Keratinocyte (primary cell): ENCODE results near the gene PNMT.

Experiments
- CTCF ChIP-seq, 3 experiments: IDR thresholded peaks in 1 of 3; conservative IDR thresholded peaks in 1 of 3; optimal IDR thresholded peaks in 1 of 3; 2 replicates in 2 of 3; 3 replicates in 1 of 3; pipeline versions ENCODE3 to v1.5.1; 2011; ENCODE audit warnings: low read length in 3 of 3, mild to moderate bottlenecking in 3 of 3, moderate library complexity in 2 of 3, control low read depth in 1 of 3, inconsistent platforms in 1 of 3; ENCODE audit not compliant: insufficient read depth in 2 of 3; ENCODE audit errors: extremely low read depth in 1 of 3
- EZH2 ChIP-seq: IDR thresholded peaks from one replicate; pipeline ENCODE4 v1.6.1; 2012; ENCODE audit warnings: inconsistent platforms, mild to moderate bottlenecking, low read length, moderate library complexity

- TF ChIP-seq CTCF (optimal IDR thresholded peaks at IDR 0.05 in 1 of 3, IDR thresholded peaks at IDR 0.05 in 1 of 3, conservative IDR thresholded peaks at IDR 0.05 in 1 of 3; ENCODE audit: extremely low read depth in 1 of 3, insufficient read depth in 2 of 3, low read length in 3 of 3) (no peak), EZH2 (no peak)
Measured at GRCh38 chr17:39647256-39647655, 21.0 kb upstream of the PNMT start.
